CD14-positive monocyte (primary cell): ENCODE measurements around the gene JCHAIN. TPM values are rescaled to one million over a fixed set of nuclear protein-coding genes. Genes with fewer than 3 reads are reported as not detected.
"Not testable (repeated sequence)": the region's sequence is repeated elsewhere in the genome, so short reads cannot be mapped to it uniquely, and the experiment has no call there.

Source experiments
- DNase-seq, 3 donors: peaks; one replicate each; pipeline ENCODE4 v3.0.0-alpha.2; 2011 to 2022
- H2AFZ ChIP-seq: 2 replicates; pipeline ENCODE4 v1.6.0; 2012; ENCODE audit warnings: mild to moderate bottlenecking, low read depth, low read length, inconsistent platforms; ENCODE audit not compliant: insufficient read depth, poor library complexity, severe bottlenecking
- H3K27ac ChIP-seq, 2 donors: 1 replicate in 1 of 2; 2 replicates in 1 of 2; pipeline ENCODE4 v1.5.1; 2012 to 2013; ENCODE audit warnings: low read length in 2 of 2, control low read depth in 1 of 2, inconsistent platforms in 1 of 2, low read depth in 1 of 2, mild to moderate bottlenecking in 1 of 2
- H3K27me3 ChIP-seq, 2 donors: one replicate each; pipeline versions ENCODE4 v1.6.0 to v1.6.1; 2011 to 2013; ENCODE audit warnings: low read length in 2 of 2; ENCODE audit not compliant: control insufficient read depth in 2 of 2, insufficient read depth in 2 of 2
- H3K36me3 ChIP-seq, 2 donors: replicated peaks in 1 of 2; 1 replicate in 1 of 2; 2 replicates in 1 of 2; pipeline versions ENCODE4 v1.5.1 to v1.6.1; 2012 to 2013; ENCODE audit warnings: low read length in 2 of 2, control low read depth in 1 of 2, inconsistent platforms in 1 of 2, mild to moderate bottlenecking in 1 of 2; ENCODE audit not compliant: insufficient read depth in 2 of 2, control insufficient read depth in 1 of 2
- H3K4me1 ChIP-seq, 2 donors: 1 replicate in 1 of 2; 2 replicates in 1 of 2; pipeline versions ENCODE4 v1.5.1 to v1.6.1; 2012 to 2013; ENCODE audit warnings: low read length in 2 of 2, control low read depth in 1 of 2, inconsistent platforms in 1 of 2, mild to moderate bottlenecking in 1 of 2, moderate library complexity in 1 of 2; ENCODE audit not compliant: insufficient read depth in 2 of 2, control insufficient read depth in 1 of 2
- H3K4me2 ChIP-seq: replicated peaks from 2 replicates; pipeline ENCODE3; 2012; ENCODE audit warnings: low read length, moderate library complexity, mild to moderate bottlenecking; ENCODE audit not compliant: poor library complexity, severe bottlenecking; ENCODE audit errors: extremely low read depth
- H3K4me3 ChIP-seq, 3 experiments: fragments of 200-600 bp in 1 of 3; sonication (generic) in 1 of 3; replicated peaks in 1 of 3; 1 replicate in 2 of 3; 2 replicates in 1 of 3; pipeline ENCODE4 v1.5.1; 2011 to 2013; ENCODE audit warnings: low read length in 3 of 3, mild to moderate bottlenecking in 3 of 3, control low read depth in 2 of 3, low read depth in 2 of 3, inconsistent platforms in 1 of 3, moderate library complexity in 1 of 3
- H3K79me2 ChIP-seq: 2 replicates; pipeline ENCODE4 v1.6.0; 2012; ENCODE audit warnings: mild to moderate bottlenecking, control low read depth, inconsistent platforms, low read length, moderate library complexity; ENCODE audit not compliant: insufficient read depth
- H3K9ac ChIP-seq: 2 replicates; pipeline ENCODE4 v1.6.0; 2017; ENCODE audit warnings: low read length, mild to moderate bottlenecking; ENCODE audit not compliant: insufficient read depth, poor library complexity, severe bottlenecking
- H3K9me3 ChIP-seq, 2 donors: replicated peaks in 1 of 2; 1 replicate in 1 of 2; 2 replicates in 1 of 2; pipeline versions ENCODE4 v1.5.1 to v1.6.1; 2012 to 2013; ENCODE audit warnings: low read length in 2 of 2, control low read depth in 1 of 2; ENCODE audit not compliant: control insufficient read depth in 1 of 2, insufficient read depth in 1 of 2
- H4K20me1 ChIP-seq: 2 replicates; pipeline ENCODE4 v1.6.0; 2012; ENCODE audit warnings: mild to moderate bottlenecking, low read length, control low read depth, moderate library complexity; ENCODE audit not compliant: insufficient read depth
- H3K27ac Mint-ChIP-seq, 7 donors: one replicate each; pipeline ENCODE4 v1.8.0; 2020; ENCODE audit warnings: mild to moderate bottlenecking in 7 of 7, mixed read lengths in 7 of 7, moderate library complexity in 6 of 7, inconsistent platforms in 2 of 7
- H3K27me3 Mint-ChIP-seq, 3 donors: one replicate each; pipeline ENCODE4 v1.8.0; 2021 to 2022; ENCODE audit warnings: low read depth in 3 of 3, mild to moderate bottlenecking in 3 of 3, mixed read lengths in 3 of 3, moderate library complexity in 3 of 3, inconsistent platforms in 1 of 3
- H3K36me3 Mint-ChIP-seq, 2 donors: one replicate each; pipeline ENCODE4 v1.8.0; 2020; ENCODE audit warnings: mixed read lengths in 2 of 2, inconsistent platforms in 1 of 2, mild to moderate bottlenecking in 1 of 2
- H3K4me1 Mint-ChIP-seq: one replicate; pipeline ENCODE4 v1.8.0; 2020; ENCODE audit warnings: mild to moderate bottlenecking, mixed read lengths
- H3K4me3 Mint-ChIP-seq, 2 donors: one replicate each; pipeline ENCODE4 v1.8.0; 2020; ENCODE audit warnings: mild to moderate bottlenecking in 2 of 2, mixed read lengths in 2 of 2, moderate library complexity in 1 of 2
- H3K9me3 Mint-ChIP-seq, 7 donors: one replicate each; pipeline ENCODE4 v1.8.0; 2020 to 2022; ENCODE audit warnings: mixed read lengths in 7 of 7, mild to moderate bottlenecking in 6 of 7, moderate library complexity in 6 of 7, inconsistent platforms in 2 of 7
- WGBS: methylation state at CpG from one replicate; pipeline ENCODE4 v1.1.5; 2013; ENCODE audit warnings: missing lambda C conversion rate; ENCODE audit not compliant: insufficient coverage; 5-methylcytosine and 5-hydroxymethylcytosine counted together
- intact Hi-C, 2 donors: fragments of 100-400 bp; cut with micrococcal nuclease; formaldehyde crosslinking; loops; one replicate each; pipeline versions ENCODE4 v1.15.0 to v1.15.1; 2023
- polyA plus RNA-seq, 3 donors: library from polyadenylated mRNA; depleted of rRNA in 1 of 3; unstranded in 2 of 3; stranded (reverse) in 1 of 3; fragments of 300-500 nt in 2 of 3; fragments of >200 nt in 1 of 3; fragmentation: Illumina TruSeq in 2 of 3; gene quantifications; 1 replicate in 2 of 3; 2 replicates in 1 of 3; pipeline ENCODE4 v1.2.3, GENCODE V29; 2012 to 2021
- TF ChIP-seq, protein P1 (sequence below): fragments of 200-600 bp; IDR thresholded peaks from one replicate; pipeline ENCODE4 v1.8.0; 2022; ENCODE audit warnings: antibody characterized with exemption, mild to moderate bottlenecking

Gene JCHAIN
- polyA plus RNA-seq, 3 donors, result 0.41 to 6.0 (median 1.9) TPM

DNA sequence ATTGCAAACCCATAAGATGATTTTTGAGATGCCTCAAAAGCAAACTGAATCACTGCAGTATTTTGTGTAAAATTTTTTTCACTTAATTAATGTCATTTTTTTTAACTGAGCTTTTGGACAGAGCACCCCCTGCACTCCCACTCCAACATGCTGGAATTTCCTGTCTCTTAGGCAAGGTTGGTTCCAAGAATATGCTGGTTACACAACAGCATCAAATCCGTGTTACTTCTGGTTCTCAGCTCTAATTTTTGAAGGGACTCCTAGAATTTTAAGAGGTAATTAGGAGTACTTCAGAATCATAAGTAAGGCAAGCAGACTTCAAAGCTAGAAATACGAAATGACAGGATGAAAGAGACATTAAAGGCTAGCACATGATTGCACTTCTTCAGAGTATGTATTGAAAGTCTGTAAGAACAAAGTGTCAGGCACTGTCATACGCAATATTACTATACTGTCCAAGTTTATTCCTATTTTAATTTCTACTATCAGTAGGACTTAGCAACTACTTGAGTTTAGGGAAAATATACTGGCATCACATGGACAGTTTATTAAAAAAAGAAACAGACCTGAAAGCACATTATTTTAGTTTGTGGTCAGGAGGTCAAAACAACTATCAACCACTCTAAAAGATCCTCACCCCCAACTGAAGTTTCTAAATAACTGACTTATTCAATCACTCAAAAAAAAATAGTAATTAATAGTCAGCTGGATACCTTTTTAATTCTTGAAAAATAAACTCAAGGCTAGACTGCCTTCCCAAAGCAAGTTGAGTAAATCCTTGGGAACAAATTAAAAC, 1.6 kb upstream of the JCHAIN start:
- Mint-ChIP-seq H3K36me3 (no peaks in the 10 kb centered on the region), H3K4me3 (no peak overlapping the region), H3K9me3 (peaks cover 0 to 2% (median 0%) of the 10 kb centered on the region in 7 donors), H3K4me1 (peaks cover 3% of the 10 kb centered on the region), H3K27me3 (peaks cover 0 to 2% (median 0%) of the 10 kb centered on the region in 3 donors), H3K27ac (no peak overlapping the region)
- H3K9me3 ChIP-seq, result no peaks in the 10 kb centered on the region
- H3K27ac ChIP-seq, result no peak overlapping the region
- no peak overlapping the region for H3K4me2 ChIP-seq
- no peak overlapping the region for H3K4me3 ChIP-seq
- no peaks in the 10 kb centered on the region for H3K27me3 ChIP-seq
- no peaks in the 10 kb centered on the region for H4K20me1 ChIP-seq
- H3K79me2 ChIP-seq, result no peaks in the 10 kb centered on the region
- H3K4me1 ChIP-seq, result no peaks in the 10 kb centered on the region
- H3K9ac ChIP-seq, result no peak overlapping the region
- intact Hi-C loops, result no loop called here
- WGBS, result 50% methylated on average over 2 of the region's 3 CpGs
- DNase-seq, result no peak
- H2AFZ ChIP-seq, result no peak overlapping the region
- TF ChIP-seq, protein P1, sequence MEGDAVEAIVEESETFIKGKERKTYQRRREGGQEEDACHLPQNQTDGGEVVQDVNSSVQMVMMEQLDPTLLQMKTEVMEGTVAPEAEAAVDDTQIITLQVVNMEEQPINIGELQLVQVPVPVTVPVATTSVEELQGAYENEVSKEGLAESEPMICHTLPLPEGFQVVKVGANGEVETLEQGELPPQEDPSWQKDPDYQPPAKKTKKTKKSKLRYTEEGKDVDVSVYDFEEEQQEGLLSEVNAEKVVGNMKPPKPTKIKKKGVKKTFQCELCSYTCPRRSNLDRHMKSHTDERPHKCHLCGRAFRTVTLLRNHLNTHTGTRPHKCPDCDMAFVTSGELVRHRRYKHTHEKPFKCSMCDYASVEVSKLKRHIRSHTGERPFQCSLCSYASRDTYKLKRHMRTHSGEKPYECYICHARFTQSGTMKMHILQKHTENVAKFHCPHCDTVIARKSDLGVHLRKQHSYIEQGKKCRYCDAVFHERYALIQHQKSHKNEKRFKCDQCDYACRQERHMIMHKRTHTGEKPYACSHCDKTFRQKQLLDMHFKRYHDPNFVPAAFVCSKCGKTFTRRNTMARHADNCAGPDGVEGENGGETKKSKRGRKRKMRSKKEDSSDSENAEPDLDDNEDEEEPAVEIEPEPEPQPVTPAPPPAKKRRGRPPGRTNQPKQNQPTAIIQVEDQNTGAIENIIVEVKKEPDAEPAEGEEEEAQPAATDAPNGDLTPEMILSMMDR, result no peak
- H3K36me3 ChIP-seq, result no peaks in the 10 kb centered on the region

DNA sequence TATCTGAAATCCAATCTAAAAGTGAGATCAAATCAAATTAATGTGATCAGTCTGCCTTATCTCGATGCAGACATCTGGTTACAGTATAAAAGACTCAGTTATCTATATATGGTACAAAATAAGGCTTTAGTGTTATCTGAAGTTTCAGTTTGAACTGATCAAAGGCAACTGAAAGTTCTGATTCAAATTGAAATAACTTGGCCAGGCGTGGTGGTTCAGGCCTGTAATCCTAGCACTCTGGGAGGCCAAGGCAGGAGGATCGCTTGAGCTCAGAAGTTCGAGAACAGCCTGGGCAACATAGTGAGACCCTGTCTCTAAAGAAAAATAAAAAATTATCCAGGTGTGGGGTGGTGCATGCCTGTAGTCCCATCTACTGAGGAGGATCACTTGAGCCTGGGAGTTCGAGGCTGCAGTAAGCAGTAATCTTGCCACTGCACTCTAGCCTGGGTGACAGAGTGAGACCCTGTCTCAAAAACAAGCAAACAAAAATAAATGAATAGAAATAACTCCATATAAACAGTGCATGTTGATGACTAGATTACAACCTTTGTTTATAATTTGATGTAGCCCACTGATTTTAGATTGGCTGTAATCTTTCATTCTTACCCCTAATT, 4.9 kb downstream of the JCHAIN start:
- DNase-seq, H3K36me3 Mint-ChIP-seq, H3K79me2 ChIP-seq, intact Hi-C loops, H3K9ac ChIP-seq, H3K27ac ChIP-seq, H3K4me3 Mint-ChIP-seq, H3K36me3 ChIP-seq, H3K4me3 ChIP-seq, H3K9me3 ChIP-seq, H4K20me1 ChIP-seq, H3K27me3 ChIP-seq, H3K27ac Mint-ChIP-seq, H2AFZ ChIP-seq, H3K27me3 Mint-ChIP-seq, H3K4me2 ChIP-seq, H3K4me1 ChIP-seq, H3K9me3 Mint-ChIP-seq: not testable (repeated sequence)
- WGBS, result 95% methylated on average over 3 of the region's 5 CpGs
- H3K4me1 Mint-ChIP-seq, result peaks cover 12% of the 10 kb centered on the region
